HCT116 (cell line): ENCODE results near the gene NPM3. TPM values are rescaled to one million over a fixed set of nuclear protein-coding genes. Genes with fewer than 3 reads are reported as not detected.

Experiments
- ATAC-seq: fragments of 200-7000 bp; cut with Tn5 transposase; 2 replicates; pipeline ENCODE4 v1.9.1; 2020; ENCODE audit warnings: mild to moderate bottlenecking, moderate library complexity
- BruUV-seq: library from RNA; stranded (reverse); fragments of 400-500 nt; replicated peaks from 2 replicates; lab custom pipeline; 2021; lab: Mats Ljungman, UMichigan
- CTCF ChIA-PET: fragments of 300-600 bp; sonication (Branson Sonifier 250); formaldehyde crosslinking; loops from one replicate; lab custom pipeline; 2021; ENCODE audit warnings: antibody characterized with exemption; lab: Charles Lee
- POLR2A ChIA-PET: fragments of 300-600, 350-600 bp; sonication (Branson Sonifier 250); formaldehyde crosslinking; loops from one replicate; lab custom pipeline; 2021; ENCODE audit warnings: antibody characterized with exemption; lab: Charles Lee
- RAD21 ChIA-PET, 2 experiments: fragments of 300-600 bp; sonication (Branson Sonifier 250); formaldehyde crosslinking; loops; one replicate each; lab custom pipeline; 2023; ENCODE audit warnings: low total read pairs in 2 of 2; ENCODE audit not compliant: uncharacterized antibody in 2 of 2, unreplicated experiment in 2 of 2, low non-redundant PET in 1 of 2; lab: Charles Lee
- DNase-seq: peaks from one replicate; pipeline ENCODE4 v3.0.0-alpha.2; 2010; ENCODE audit warnings: low read depth, low spot score
- H2AFZ ChIP-seq: fragments of 200-600 bp; shearing (Covaris generic), sonication (generic); 2 replicates; pipeline ENCODE4 v1.6.1; 2017; ENCODE audit warnings: low read depth, mixed run types, mixed read lengths, antibody characterized with exemption, low read length; ENCODE audit not compliant: poor library complexity, severe bottlenecking
- H3K27ac ChIP-seq: 2 replicates; pipeline ENCODE4 v1.5.1; 2012; ENCODE audit warnings: low read depth, low read length
- H3K27me3 ChIP-seq: fragments of 200-600 bp; sonication (generic); 2 replicates; pipeline ENCODE4 v1.6.1; 2016; ENCODE audit warnings: mixed run types, low read length, mixed read lengths; ENCODE audit not compliant: insufficient read depth
- H3K36me3 ChIP-seq, 2 experiments: fragments of 200-500 bp in 1 of 2; fragments of 200-600 bp in 1 of 2; sonication (Bioruptor generic) in 1 of 2; sonication (generic) in 1 of 2; 2 replicates each; pipeline versions ENCODE4 v1.5.1 to v1.6.1; 2014 to 2016; ENCODE audit warnings: low read length in 2 of 2, inconsistent platforms in 1 of 2, mixed read lengths in 1 of 2, mixed run types in 1 of 2; ENCODE audit not compliant: insufficient read depth in 2 of 2, control insufficient read depth in 1 of 2
- H3K4me1 ChIP-seq, 2 experiments: fragments of 200-600 bp in 1 of 2; sonication (generic) in 1 of 2; 2 replicates each; pipeline versions ENCODE4 v1.5.1 to v1.6.1; 2012 to 2017; ENCODE audit warnings: low read length in 2 of 2, inconsistent platforms in 1 of 2, mild to moderate bottlenecking in 1 of 2, mixed read lengths in 1 of 2, mixed run types in 1 of 2, moderate library complexity in 1 of 2; ENCODE audit not compliant: insufficient read depth in 2 of 2, control insufficient read depth in 1 of 2
- H3K4me2 ChIP-seq: fragments of 200-600 bp; sonication (generic); 2 replicates; pipeline ENCODE4 v1.6.1; 2017; ENCODE audit warnings: mixed run types, low read length, mixed read lengths
- H3K4me3 ChIP-seq, 2 experiments: fragments of 200-600 bp in 1 of 2; sonication (generic) in 1 of 2; replicated peaks in 1 of 2; 2 replicates each; pipeline ENCODE4 v1.5.1; 2011 to 2016; ENCODE audit warnings: low read length in 2 of 2, control low read depth in 1 of 2, low read depth in 1 of 2, mild to moderate bottlenecking in 1 of 2, mixed read lengths in 1 of 2, mixed run types in 1 of 2
- H3K79me2 ChIP-seq: fragments of 200-600 bp; sonication (generic); 2 replicates; pipeline ENCODE4 v1.6.1; 2017; ENCODE audit warnings: mild to moderate bottlenecking, mixed run types, low read length, moderate library complexity, mixed read lengths; ENCODE audit not compliant: insufficient read depth
- H3K9ac ChIP-seq: fragments of 200-600 bp; sonication (generic); 2 replicates; pipeline ENCODE4 v1.6.1; 2016; ENCODE audit warnings: low read length, mixed read lengths
- H3K9me2 ChIP-seq: fragments of 200-600 bp; sonication (generic), shearing (Covaris generic); 2 replicates; pipeline ENCODE4 v1.6.1; 2017; ENCODE audit warnings: mixed run types, mild to moderate bottlenecking, moderate library complexity; ENCODE audit not compliant: insufficient read depth
- H3K9me3 ChIP-seq, 2 experiments: fragments of 200-500 bp in 1 of 2; fragments of 200-600 bp in 1 of 2; sonication (Bioruptor generic) in 1 of 2; sonication (generic) in 1 of 2; 2 replicates each; pipeline ENCODE4 v1.6.1; 2014 to 2017; ENCODE audit warnings: low read length in 2 of 2, mixed read lengths in 2 of 2, inconsistent platforms in 1 of 2, low read depth in 1 of 2, mild to moderate bottlenecking in 1 of 2, mixed run types in 1 of 2, moderate library complexity in 1 of 2; ENCODE audit not compliant: control insufficient read depth in 1 of 2, insufficient read depth in 1 of 2
- H4K20me1 ChIP-seq: fragments of 200-600 bp; sonication (generic), shearing (Covaris generic); 2 replicates; pipeline ENCODE4 v1.6.1; 2017; ENCODE audit warnings: mixed run types, mild to moderate bottlenecking, moderate library complexity; ENCODE audit not compliant: insufficient read depth
- CTCF ChIP-seq, 3 experiments: fragments of 200-600 bp in 1 of 3; sonication (generic) in 1 of 3; IDR thresholded peaks in 2 of 3; conservative IDR thresholded peaks in 1 of 3; 2 replicates each; pipeline ENCODE4 v1.5.1; 2012 to 2017; ENCODE audit warnings: low read depth in 2 of 3, low read length in 2 of 3, antibody characterized with exemption in 1 of 3, borderline replicate concordance in 1 of 3, control low read depth in 1 of 3, mild to moderate bottlenecking in 1 of 3, mixed read lengths in 1 of 3, mixed run types in 1 of 3, moderate library complexity in 1 of 3; ENCODE audit not compliant: insufficient read depth in 1 of 3
- ELF1 ChIP-seq: IDR thresholded peaks from 2 replicates; pipeline ENCODE4 v1.6.1; 2012; ENCODE audit warnings: low read depth, borderline replicate concordance
- FOSL1 ChIP-seq: IDR thresholded peaks from 2 replicates; pipeline ENCODE4 v1.6.1; 2012; ENCODE audit warnings: low read depth
- RAD21 ChIP-seq: IDR thresholded peaks from 2 replicates; pipeline ENCODE4 v1.6.1; 2012; ENCODE audit warnings: low read depth, mild to moderate bottlenecking
- ZFX ChIP-seq: fragments of 450-650 bp; IDR thresholded peaks from 2 replicates; pipeline ENCODE4 v1.6.1; 2017
- intact Hi-C: fragments of 100-400 bp; cut with micrococcal nuclease; formaldehyde crosslinking; loops from 2 replicates; pipeline ENCODE4 v1.10.0; 2022
- total RNA-seq: library from RNA; stranded (reverse); gene quantifications from one replicate; pipeline ENCODE4 v1.2.1, GENCODE V29; 2021; ENCODE audit not compliant: unreplicated experiment
- TF ChIP-seq, protein P1 (sequence below): IDR thresholded peaks from 2 replicates; pipeline ENCODE4 v1.6.1; 2011; ENCODE audit warnings: mild to moderate bottlenecking, low read length, moderate library complexity; ENCODE audit not compliant: insufficient replicate concordance; ENCODE audit errors: extremely low read depth

The NPM3 gene
- total RNA-seq, 1 experiment from 2014 or later, result 267 TPM

DNA sequence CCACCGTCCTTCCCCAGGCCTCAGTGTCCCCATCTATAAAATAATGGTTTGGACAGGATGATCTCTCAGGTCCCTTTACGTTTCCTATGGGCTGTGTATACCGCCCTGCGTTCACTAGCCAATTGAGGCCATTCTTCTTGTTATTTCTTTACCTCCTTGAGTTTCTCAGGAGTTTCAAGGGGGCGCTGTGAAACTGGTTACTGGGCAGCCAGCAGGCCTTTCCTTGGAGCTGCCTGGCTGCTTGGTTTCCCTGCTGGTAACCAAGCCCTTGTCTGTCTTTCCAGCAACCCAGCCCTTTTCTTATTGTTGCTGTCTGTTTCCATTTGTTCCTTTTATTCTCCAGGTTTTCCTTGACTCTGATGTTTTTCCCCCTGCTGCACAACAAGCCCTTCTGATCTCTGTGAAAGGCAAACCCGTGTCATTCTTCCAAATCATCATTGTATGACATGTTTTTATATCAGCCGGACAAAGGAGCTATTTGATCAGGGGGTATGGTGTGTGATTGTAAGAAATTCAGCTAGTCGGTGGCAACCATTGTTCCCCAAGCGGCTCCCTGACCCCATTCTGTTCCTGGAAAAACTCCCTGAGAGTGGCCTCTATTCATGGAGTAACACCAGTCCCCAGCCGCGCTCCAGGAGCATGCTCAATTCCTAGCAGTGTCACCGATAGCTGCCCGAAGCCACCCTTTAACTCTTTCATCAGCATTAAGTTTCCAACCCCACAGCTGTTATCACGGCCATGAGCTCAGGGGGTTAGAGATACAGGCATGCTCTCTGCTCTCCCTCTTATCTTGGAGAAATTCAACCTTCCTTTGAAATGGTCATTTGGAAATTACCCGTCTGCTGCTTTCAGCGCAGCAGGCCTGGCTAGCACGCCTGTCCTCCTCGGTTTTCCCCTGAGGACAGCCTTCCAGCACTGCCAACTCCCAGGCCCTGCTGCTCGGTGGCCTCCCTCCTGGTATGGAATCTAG, 33.9 kb downstream of the NPM3 start:
- Histone ChIP-seq H3K9ac (no peak overlapping the region), H3K4me2 (no peak overlapping the region), H3K9me2 (no peaks in the 10 kb centered on the region), H3K79me2 (no peaks in the 10 kb centered on the region), H3K9me3 (no peaks in the 10 kb centered on the region), H3K4me3 (no peak overlapping the region), H4K20me1 (no peaks in the 10 kb centered on the region), H2AFZ (no peak overlapping the region), H3K27me3 (no peaks in the 10 kb centered on the region; the same call in 1 of the 2 replicates), H3K4me1 (no peaks in the 10 kb centered on the region), H3K27ac (no peak overlapping the region), H3K36me3 (no peaks in the 10 kb centered on the region)
- peak; percentile 10 for DNase-seq
- no TSS peak for BruUV-seq
- intact Hi-C loops, result no loop called here
- peak; percentile 83 for ATAC-seq
- CTCF ChIA-PET, result interaction anchor here (1.3 kb wide), 1 partner anchor 147 kb away, joined by 5 read pairs; no protein-coding TSS in a partner anchor
- RAD21 ChIA-PET, result no interaction called here
- TF ChIP-seq FOSL1 (no peak), ELF1 (no peak), ZFX (0 out of 2 replicates have a peak, but pooled peaks have one; percentile 14), RAD21 (peak; percentile 45), CTCF (IDR thresholded peaks at IDR 0.05 in 2 of 3, conservative IDR thresholded peaks at IDR 0.05 in 1 of 3; ENCODE audit: borderline replicate concordance in 1 of 3, insufficient read depth in 1 of 3, low read depth in 2 of 3, low read length in 2 of 3) (peak; percentile 40 to 49 (median 46); a peak in 5 of 6 replicates)
- TF ChIP-seq, protein P1, sequence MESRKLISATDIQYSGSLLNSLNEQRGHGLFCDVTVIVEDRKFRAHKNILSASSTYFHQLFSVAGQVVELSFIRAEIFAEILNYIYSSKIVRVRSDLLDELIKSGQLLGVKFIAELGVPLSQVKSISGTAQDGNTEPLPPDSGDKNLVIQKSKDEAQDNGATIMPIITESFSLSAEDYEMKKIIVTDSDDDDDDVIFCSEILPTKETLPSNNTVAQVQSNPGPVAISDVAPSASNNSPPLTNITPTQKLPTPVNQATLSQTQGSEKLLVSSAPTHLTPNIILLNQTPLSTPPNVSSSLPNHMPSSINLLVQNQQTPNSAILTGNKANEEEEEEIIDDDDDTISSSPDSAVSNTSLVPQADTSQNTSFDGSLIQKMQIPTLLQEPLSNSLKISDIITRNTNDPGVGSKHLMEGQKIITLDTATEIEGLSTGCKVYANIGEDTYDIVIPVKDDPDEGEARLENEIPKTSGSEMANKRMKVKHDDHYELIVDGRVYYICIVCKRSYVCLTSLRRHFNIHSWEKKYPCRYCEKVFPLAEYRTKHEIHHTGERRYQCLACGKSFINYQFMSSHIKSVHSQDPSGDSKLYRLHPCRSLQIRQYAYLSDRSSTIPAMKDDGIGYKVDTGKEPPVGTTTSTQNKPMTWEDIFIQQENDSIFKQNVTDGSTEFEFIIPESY, result no peak
- POLR2A ChIA-PET, result no interaction called here
